WTC11 (cell line): Measurements from ENCODE around the gene SGCA. TPM values are rescaled to one million over a fixed set of nuclear protein-coding genes. Genes with fewer than 3 reads are reported as not detected.

ENCODE experiments used
- ATAC-seq: fragments of 200-7000 bp; cut with Tn5 transposase; 2 replicates; pipeline ENCODE4 v1.10.0; 2021; ENCODE audit warnings: mild to moderate bottlenecking, moderate library complexity
- CTCF ChIA-PET: fragments of 300-600 bp; sonication (Branson Sonifier 250); formaldehyde crosslinking; loops from one replicate; lab custom pipeline; 2021; ENCODE audit warnings: antibody characterized with exemption; lab: Charles Lee
- POLR2A ChIA-PET: fragments of 350-600 bp; sonication (Branson Sonifier 250); formaldehyde crosslinking; loops from one replicate; lab custom pipeline; 2021; ENCODE audit warnings: antibody characterized with exemption; lab: Charles Lee
- DNase-seq: peaks from one replicate; pipeline ENCODE4 v3.0.0; 2021; ENCODE audit warnings: low spot score
- H3K27ac Mint-ChIP-seq: 2 replicates; pipeline ENCODE4 v1.8.0; 2021; ENCODE audit warnings: mixed read lengths
- H3K27me3 Mint-ChIP-seq: 2 replicates; pipeline ENCODE4 v1.8.0; 2021; ENCODE audit warnings: low read depth, mild to moderate bottlenecking, moderate library complexity, mixed read lengths
- H3K36me3 Mint-ChIP-seq: 2 replicates; pipeline ENCODE4 v1.8.0; 2021; ENCODE audit warnings: mixed read lengths
- H3K4me1 Mint-ChIP-seq: 2 replicates; pipeline ENCODE4 v1.8.0; 2022; ENCODE audit warnings: mixed read lengths
- H3K4me3 Mint-ChIP-seq: 2 replicates; pipeline ENCODE4 v1.8.0; 2021; ENCODE audit warnings: mild to moderate bottlenecking, moderate library complexity, mixed read lengths
- H3K9me3 Mint-ChIP-seq: 2 replicates; pipeline ENCODE4 v1.8.0; 2021; ENCODE audit warnings: mixed read lengths
- ATF1 ChIP-seq: sonication (generic); formaldehyde crosslinking; IDR thresholded peaks from 2 replicates; pipeline ENCODE4 v1.8.1; 2023; ENCODE audit warnings: mild to moderate bottlenecking, moderate library complexity, missing genetic modification reagents
- ATF6 ChIP-seq: sonication (generic); formaldehyde crosslinking; IDR thresholded peaks from 2 replicates; pipeline ENCODE4 v1.8.1; 2023; ENCODE audit warnings: mild to moderate bottlenecking, missing genetic modification reagents
- ETV6 ChIP-seq: sonication (generic); formaldehyde crosslinking; IDR thresholded peaks from 2 replicates; pipeline ENCODE4 v1.8.1; 2022; ENCODE audit warnings: mild to moderate bottlenecking, missing genetic modification reagents
- FOXP1 ChIP-seq: sonication (generic); formaldehyde crosslinking; IDR thresholded peaks from 2 replicates; pipeline ENCODE4 v1.8.0; 2022; ENCODE audit warnings: missing genetic modification reagents, mild to moderate bottlenecking, moderate library complexity, borderline replicate concordance
- FOXP4 ChIP-seq: sonication (generic); formaldehyde crosslinking; IDR thresholded peaks from 2 replicates; pipeline ENCODE4 v1.8.0; 2022; ENCODE audit warnings: mild to moderate bottlenecking, missing genetic modification reagents
- HMGXB4 ChIP-seq: sonication (generic); formaldehyde crosslinking; IDR thresholded peaks from 2 replicates; pipeline ENCODE4 v1.8.1; 2023; ENCODE audit warnings: mild to moderate bottlenecking, moderate library complexity, missing genetic modification reagents
- MXD4 ChIP-seq: fragments of 250-450 bp; sonication (Bioruptor Pico); IDR thresholded peaks from 2 replicates; pipeline ENCODE4 v1.8.0; 2021; ENCODE audit warnings: mild to moderate bottlenecking, moderate library complexity, borderline replicate concordance
- TEAD1 ChIP-seq: sonication (generic); formaldehyde crosslinking; IDR thresholded peaks from 2 replicates; pipeline ENCODE4 v1.8.0; 2022; ENCODE audit warnings: mild to moderate bottlenecking, missing genetic modification reagents
- ZBTB43 ChIP-seq: sonication (generic); formaldehyde crosslinking; IDR thresholded peaks from 2 replicates; pipeline ENCODE4 v1.8.1; 2023; ENCODE audit warnings: mild to moderate bottlenecking, missing genetic modification reagents
- total RNA-seq: library from RNA; stranded (reverse); gene quantifications from 3 replicates; pipeline ENCODE4 v1.2.3, GENCODE V29; 2021
- TF ChIP-seq, protein P1 (sequence below): sonication (generic); formaldehyde crosslinking; IDR thresholded peaks from 2 replicates; pipeline ENCODE4 v1.8.0; 2023; ENCODE audit warnings: mild to moderate bottlenecking, missing genetic modification reagents
- TF ChIP-seq, protein P2 (sequence below): fragments of 250-450 bp; sonication (Bioruptor Pico); IDR thresholded peaks from 2 replicates; pipeline ENCODE4 v1.9.0; 2021; ENCODE audit warnings: moderate library complexity, mild to moderate bottlenecking, inconsistent platforms, borderline replicate concordance

SGCA gene
- total RNA-seq, 1 experiment from 2014 or later: 1.0 TPM

DNA sequence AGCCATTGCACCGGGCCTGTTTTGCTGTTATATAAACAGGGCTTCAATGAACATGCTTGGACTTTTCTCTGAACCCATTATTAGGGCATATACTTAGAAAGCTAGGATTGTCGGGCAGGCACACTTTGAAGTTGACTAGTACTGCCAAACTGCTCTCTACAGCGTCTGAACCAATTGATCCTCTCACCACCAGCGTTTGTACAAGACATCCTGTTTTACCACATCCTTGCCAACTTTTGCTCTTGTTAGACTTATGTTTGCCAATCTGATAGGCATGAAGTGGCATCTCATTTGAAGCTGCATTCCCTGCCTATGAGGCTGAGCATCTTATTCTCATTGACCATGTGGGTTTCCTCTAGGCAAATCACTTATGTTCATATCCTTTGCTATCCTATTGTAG is 7.9 kb upstream of the SGCA start:
- Mint-ChIP-seq H3K36me3 (no peaks in the 10 kb centered on the region), H3K4me1 (peaks cover 18% of the 10 kb centered on the region), H3K27me3 (peaks cover 26% of the 10 kb centered on the region)

DNA sequence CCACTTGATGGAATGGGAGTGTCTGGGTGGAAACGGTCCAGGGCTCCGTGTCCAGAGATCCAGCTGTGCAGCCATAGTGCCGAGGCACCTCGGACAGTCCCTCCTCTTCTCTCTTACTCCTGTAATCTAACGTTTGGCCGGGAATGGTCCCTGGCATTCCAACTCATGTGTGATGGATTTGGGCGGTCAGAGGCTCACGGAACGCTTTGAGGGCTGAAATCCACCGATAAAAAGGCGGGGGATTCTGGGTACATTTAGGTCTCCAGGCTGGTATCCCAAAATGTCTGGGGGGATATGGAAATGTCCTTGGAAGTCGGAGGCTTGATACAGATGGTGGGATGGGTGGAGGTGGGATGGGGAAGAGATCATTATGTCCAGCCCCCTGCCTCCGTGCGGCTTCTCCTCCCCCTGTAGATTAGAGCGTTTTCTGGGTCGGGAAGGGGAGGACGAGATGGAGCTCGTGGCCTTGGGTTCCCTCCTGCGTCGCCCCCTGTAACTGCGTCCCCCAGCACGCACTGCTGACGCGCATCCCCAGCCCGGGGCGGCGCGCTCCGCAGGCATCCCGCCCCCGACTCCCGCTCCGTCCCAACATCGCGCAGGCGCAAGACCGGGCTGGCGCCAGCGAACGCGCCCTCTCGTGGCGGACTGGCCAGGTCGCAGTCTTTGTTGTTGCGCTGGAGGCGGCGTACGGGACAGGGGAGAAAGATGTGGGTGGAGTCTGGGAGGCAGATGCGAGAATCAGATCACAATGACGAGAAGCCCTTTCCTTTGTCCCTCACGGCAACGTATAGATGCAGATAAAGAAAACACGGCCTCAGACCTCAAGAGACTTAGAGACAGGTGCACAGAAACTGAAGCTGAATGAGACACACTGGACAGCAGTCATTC is 4.5 kb upstream of the SGCA start:
- ChIA-PET POLR2A (interaction anchor here (0.6 to 2.4 kb wide), 6 partner anchors 9 to 60 kb away, joined by 3 to 22 read pairs (median 4); no protein-coding TSS in a partner anchor), CTCF (interaction anchor here (0.6 to 2.7 kb wide), 37 partner anchors 8 to 236 kb away, joined by 3 to 46 read pairs (median 5); partner anchors contain the start of genes COL1A1, DLX4, ITGA3 and LRRC59)
- H3K4me3 Mint-ChIP-seq: peak overlapping the region; percentile 79
- H3K4me1 Mint-ChIP-seq: peaks cover 10% of the 10 kb centered on the region
- no peaks in the 10 kb centered on the region for H3K36me3 Mint-ChIP-seq
- ATAC-seq (peak; percentile 92), DNase-seq (peak; percentile 96)
- peaks cover 33% of the 10 kb centered on the region for H3K27me3 Mint-ChIP-seq
- peak overlapping the region; percentile 51 for H3K27ac Mint-ChIP-seq
- H3K9me3 Mint-ChIP-seq: no peaks in the 10 kb centered on the region
- TF ChIP-seq ETV6: peak; percentile 86
- peak; percentile 82 for TF ChIP-seq FOXP4 (CRISPR knock-in tag)
- TF ChIP-seq, protein P1, sequence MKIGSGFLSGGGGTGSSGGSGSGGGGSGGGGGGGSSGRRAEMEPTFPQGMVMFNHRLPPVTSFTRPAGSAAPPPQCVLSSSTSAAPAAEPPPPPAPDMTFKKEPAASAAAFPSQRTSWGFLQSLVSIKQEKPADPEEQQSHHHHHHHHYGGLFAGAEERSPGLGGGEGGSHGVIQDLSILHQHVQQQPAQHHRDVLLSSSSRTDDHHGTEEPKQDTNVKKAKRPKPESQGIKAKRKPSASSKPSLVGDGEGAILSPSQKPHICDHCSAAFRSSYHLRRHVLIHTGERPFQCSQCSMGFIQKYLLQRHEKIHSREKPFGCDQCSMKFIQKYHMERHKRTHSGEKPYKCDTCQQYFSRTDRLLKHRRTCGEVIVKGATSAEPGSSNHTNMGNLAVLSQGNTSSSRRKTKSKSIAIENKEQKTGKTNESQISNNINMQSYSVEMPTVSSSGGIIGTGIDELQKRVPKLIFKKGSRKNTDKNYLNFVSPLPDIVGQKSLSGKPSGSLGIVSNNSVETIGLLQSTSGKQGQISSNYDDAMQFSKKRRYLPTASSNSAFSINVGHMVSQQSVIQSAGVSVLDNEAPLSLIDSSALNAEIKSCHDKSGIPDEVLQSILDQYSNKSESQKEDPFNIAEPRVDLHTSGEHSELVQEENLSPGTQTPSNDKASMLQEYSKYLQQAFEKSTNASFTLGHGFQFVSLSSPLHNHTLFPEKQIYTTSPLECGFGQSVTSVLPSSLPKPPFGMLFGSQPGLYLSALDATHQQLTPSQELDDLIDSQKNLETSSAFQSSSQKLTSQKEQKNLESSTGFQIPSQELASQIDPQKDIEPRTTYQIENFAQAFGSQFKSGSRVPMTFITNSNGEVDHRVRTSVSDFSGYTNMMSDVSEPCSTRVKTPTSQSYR: peak; percentile 73; the same call in 1 of the 2 replicates
- no peak for TF ChIP-seq MXD4
- TF ChIP-seq FOXP1 (CRISPR knock-in tag): peak; percentile 81; the same call in 1 of the 2 replicates
- peak; percentile 93 for TF ChIP-seq HMGXB4 (CRISPR knock-in tag)
- 0 out of 2 replicates have a peak, but pooled peaks have one; percentile 27 for TF ChIP-seq TEAD1 (CRISPR knock-in tag)

More for the DNA sequence above, 7.9 kb upstream of the SGCA start:
- ChIA-PET CTCF (interaction anchor here (0.7 to 1.5 kb wide), 2 partner anchors 20 to 42 kb away, joined by 3 read pairs; no protein-coding TSS in a partner anchor), POLR2A (no interaction called here)
- Mint-ChIP-seq H3K27ac (no peak overlapping the region), H3K9me3 (no peaks in the 10 kb centered on the region), H3K4me3 (no peak overlapping the region)
- TF ChIP-seq, protein P1: no peak
- TF ChIP-seq ATF6 (CRISPR knock-in tag): no peak
- TF ChIP-seq, protein P2, sequence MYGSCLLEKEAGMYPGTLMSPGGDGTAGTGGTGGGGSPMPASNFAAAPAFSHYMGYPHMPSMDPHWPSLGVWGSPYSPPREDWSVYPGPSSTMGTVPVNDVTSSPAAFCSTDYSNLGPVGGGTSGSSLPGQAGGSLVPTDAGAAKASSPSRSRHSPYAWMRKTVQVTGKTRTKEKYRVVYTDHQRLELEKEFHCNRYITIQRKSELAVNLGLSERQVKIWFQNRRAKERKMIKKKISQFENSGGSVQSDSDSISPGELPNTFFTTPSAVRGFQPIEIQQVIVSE (CRISPR knock-in tag): no peak
- no peak for TF ChIP-seq ATF1
- no peak for TF ChIP-seq ZBTB43 (CRISPR knock-in tag)
- DNase-seq: no peak
- no peak for ATAC-seq
